ENCODE data around the gene GJE1. TPM values are rescaled to one million over a fixed set of nuclear protein-coding genes. Genes with fewer than 3 reads are reported as not detected.

The GJE1 gene
- total RNA-seq, 5 donors from 2014 or later (not counting 1 experiment from before 2014, with no cell fraction given): not detected

DNA sequence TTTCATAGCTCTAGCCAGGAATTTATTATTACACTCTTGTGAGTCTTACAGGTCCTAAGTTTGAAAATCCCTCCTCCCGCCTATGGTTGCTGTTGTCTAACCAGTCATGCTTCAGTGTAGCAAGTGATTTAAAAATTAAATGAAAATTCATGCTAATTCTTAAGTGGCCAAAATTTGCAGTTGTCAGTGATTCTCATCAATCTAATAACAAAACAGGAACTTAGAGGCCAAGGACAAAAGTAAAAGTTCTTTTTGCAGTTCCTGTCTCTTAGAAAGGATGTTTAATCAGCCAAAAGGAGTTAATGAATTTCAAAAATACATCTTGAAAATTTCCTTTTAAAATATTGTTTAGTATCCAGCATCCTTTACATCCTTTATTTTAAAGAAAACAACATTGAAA, 50.6 kb downstream of the GJE1 start:
- Histone ChIP-seq H3K27ac (ENCODE audit: low read length) (no peak overlapping the region), H3K4me1 (ENCODE audit: control insufficient read depth in 1 of 2, extremely low read depth in 1 of 2, insufficient read depth in 2 of 2, low read length in 2 of 2) (no peaks in the 10 kb centered on the region), H3K36me3 (ENCODE audit: control insufficient read depth in 2 of 2, extremely low read depth in 1 of 2, insufficient read depth in 1 of 2, low read length in 1 of 2) (peaks cover 0 to 14% of the 10 kb centered on the region in 2 donors), H3K9me3 (no peaks in the 10 kb centered on the region), H3K4me3 (ENCODE audit: control insufficient read depth in 1 of 2, extremely low read depth in 1 of 2, low read length in 1 of 2) (no peak overlapping the region), H3K27me3 (replicated peaks in 1 of 2; ENCODE audit: control insufficient read depth in 2 of 2, extremely low read depth in 1 of 2, insufficient read depth in 2 of 2, low read length in 1 of 2) (no peaks in the 10 kb centered on the region)
- Mint-ChIP-seq H3K9me3 (peaks cover 0 to under 1% (median 0%) of the 10 kb centered on the region in 3 donors), H3K4me1 (peaks cover 13 to 38% (median 21%) of the 10 kb centered on the region in 3 donors), H3K27me3 (no peaks in the 10 kb centered on the region), H3K36me3 (peaks cover 29% of the 10 kb centered on the region), H3K4me3 (no peak overlapping the region), H3K27ac (no peak overlapping the region)
- ChIA-PET POLR2A (no interaction called here), CTCF (interaction anchor here in 1 of 2 donors (1.7 kb wide), 1 partner anchor 22 kb away, joined by 5 read pairs; no protein-coding TSS in a partner anchor)
- ATAC-seq (replicated peaks in 1 of 4): no peak
- WGBS (ENCODE audit: insufficient coverage): no CpG with 5 or more reads among the region's 1 CpG
- no peak for DNase-seq

DNA sequence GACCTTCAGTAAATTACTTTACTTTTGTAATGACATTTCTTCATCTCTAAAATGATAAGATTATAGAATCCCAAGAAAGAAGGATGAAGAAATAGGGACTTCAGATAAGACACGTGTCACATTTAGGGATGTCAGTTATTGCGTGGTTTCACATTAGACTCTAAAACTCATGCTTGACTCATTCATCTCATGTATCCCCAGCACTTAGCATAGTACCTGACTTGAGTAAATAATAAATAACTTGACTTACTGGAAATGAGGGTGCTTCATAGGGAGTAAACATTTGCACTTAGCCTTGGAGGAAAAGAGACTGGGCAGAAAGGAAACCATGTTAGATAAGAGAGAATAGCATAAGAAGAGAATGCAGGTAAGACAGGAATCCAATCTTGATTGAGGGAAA, 51.6 kb downstream of the GJE1 start:
- DNase-seq (no peak), ATAC-seq (replicated peaks in 1 of 4) (no peak)
- ChIA-PET POLR2A (no interaction called here), CTCF (no interaction called here)
- peaks cover 0 to 13% of the 10 kb centered on the region in 2 donors for H3K36me3 ChIP-seq (ENCODE audit: control insufficient read depth in 2 of 2, extremely low read depth in 1 of 2, insufficient read depth in 1 of 2, low read length in 1 of 2)
- H3K27ac Mint-ChIP-seq: no peak overlapping the region
- no CpG with 5 or more reads among the region's 2 CpGs for WGBS (ENCODE audit: insufficient coverage)
- H3K9me3 Mint-ChIP-seq: no peaks in the 10 kb centered on the region
- H3K36me3 Mint-ChIP-seq: peaks cover 26% of the 10 kb centered on the region
- H3K27me3 Mint-ChIP-seq: no peaks in the 10 kb centered on the region
- H3K4me3 Mint-ChIP-seq: no peak overlapping the region
- H3K27ac ChIP-seq (ENCODE audit: low read length): no peak overlapping the region
- H3K27me3 ChIP-seq (replicated peaks in 1 of 2; ENCODE audit: control insufficient read depth in 2 of 2, extremely low read depth in 1 of 2, insufficient read depth in 2 of 2, low read length in 1 of 2): no peaks in the 10 kb centered on the region
- peaks cover 16 to 38% (median 25%) of the 10 kb centered on the region in 3 donors for H3K4me1 Mint-ChIP-seq
- no peaks in the 10 kb centered on the region for H3K4me1 ChIP-seq (ENCODE audit: control insufficient read depth in 1 of 2, extremely low read depth in 1 of 2, insufficient read depth in 2 of 2, low read length in 2 of 2)
- H3K4me3 ChIP-seq (ENCODE audit: control insufficient read depth in 1 of 2, extremely low read depth in 1 of 2, low read length in 1 of 2): no peak overlapping the region
- no peaks in the 10 kb centered on the region for H3K9me3 ChIP-seq

Other genes with a start within 250 kb of the GJE1 start
- gene NMBR, start 14.2 kb downstream of the GJE1 start, total RNA-seq: not detected
- 10 to 100 TPM; 19.2 to 31.5 (median 29.0) TPM for gene VTA1, start 14.3 kb downstream of the GJE1 start, total RNA-seq
- gene ADGRG6, start 169.1 kb downstream of the GJE1 start, total RNA-seq: under 1 TPM; 0.51 to 0.89 (median 0.61) TPM